Ishikawa (cell line): ENCODE data around the gene IL34.

Experiments
- NFIC ChIP-seq: IDR thresholded peaks from 2 replicates; pipeline ENCODE4 v1.6.1; 2012
- REST ChIP-seq: IDR thresholded peaks from 2 replicates; pipeline ENCODE4 v1.6.1; 2012; ENCODE audit warnings: low read depth, mild to moderate bottlenecking

- TF ChIP-seq REST (no peak), NFIC (no peak)
These were observed 63.6 kb downstream of the IL34 start for GRCh38 chr16:70709942-70710341.
